H1 (cell line): ENCODE results near the gene TROAP. TPM values are rescaled to one million over a fixed set of nuclear protein-coding genes. Genes with fewer than 3 reads are reported as not detected.

Source experiments
- FOSL1 ChIP-seq: IDR thresholded peaks from 2 replicates; pipeline ENCODE4 v1.6.1; 2011; ENCODE audit warnings: mild to moderate bottlenecking, low read depth, low read length, moderate library complexity; ENCODE audit not compliant: insufficient read depth
- HDAC2 ChIP-seq, 2 experiments: fragments of 300-600 bp in 1 of 2; sonication (generic) in 1 of 2; IDR thresholded peaks; 2 replicates each; pipeline ENCODE4 v1.6.1; 2011 to 2012; ENCODE audit warnings: low read depth in 2 of 2, low read length in 2 of 2, mild to moderate bottlenecking in 2 of 2, moderate library complexity in 2 of 2, borderline replicate concordance in 1 of 2, inconsistent platforms in 1 of 2
- KDM1A ChIP-seq: fragments of 200-600, 300-600 bp; sonication (generic); IDR thresholded peaks from 2 replicates; pipeline ENCODE4 v1.7.1; 2016; ENCODE audit warnings: mild to moderate bottlenecking, low read length, borderline replicate concordance
- RBBP5 ChIP-seq: IDR thresholded peaks from 2 replicates; pipeline ENCODE4 v1.7.1; 2012; ENCODE audit warnings: low read depth, mild to moderate bottlenecking, inconsistent platforms, low read length, moderate library complexity, borderline replicate concordance
- RNF2 ChIP-seq: fragments of 200-900, 300-1000 bp; sonication (generic); IDR thresholded peaks from 2 replicates; pipeline ENCODE4 v1.7.1; 2016; ENCODE audit warnings: borderline replicate concordance, low read depth, mild to moderate bottlenecking, antibody characterized with exemption, low read length; ENCODE audit not compliant: poor library complexity, severe bottlenecking; ENCODE audit errors: missing control alignments
- TAF1 ChIP-seq: IDR thresholded peaks from 2 replicates; pipeline ENCODE4 v1.6.1; 2011; ENCODE audit warnings: mild to moderate bottlenecking, low read depth, low read length
- TEAD4 ChIP-seq: IDR thresholded peaks from 2 replicates; pipeline ENCODE4 v1.6.1; 2012; ENCODE audit warnings: low read depth, low read length, inconsistent platforms, mixed read lengths
- polyA plus RNA-seq, 7 experiments: library from polyadenylated mRNA; depleted of rRNA in 3 of 7; stranded (reverse) in 5 of 7; unstranded in 2 of 7; fragments of >200 nt in 5 of 7; fragments of 200-250 nt in 2 of 7; gene quantifications; 1 replicate in 5 of 7; 2 replicates in 1 of 7; 4 replicates in 1 of 7; pipeline versions ENCODE4 v1.2.1 to v1.2.3, GENCODE V29; 2011 to 2013; ENCODE audit warnings: missing spikeins in 2 of 7, mixed read lengths in 2 of 7
- total RNA-seq: library from RNA; stranded (reverse); fragmentation: NEBNext Ultra II Directional; extraction: Animal tissue kit (Norgen Biotek cat#: 25700); gene quantifications from 2 replicates; pipeline ENCODE4 v1.2.1, GENCODE V29; 2021
- TF ChIP-seq, protein P1 (sequence below): fragments of 300-600 bp; sonication (generic); IDR thresholded peaks from 2 replicates; pipeline ENCODE4 v1.7.1; 2012; ENCODE audit warnings: low read length, moderate library complexity, mild to moderate bottlenecking, inconsistent platforms; ENCODE audit not compliant: insufficient replicate concordance

Gene TROAP
- total and polyA plus RNA-seq, 2 of the 8 experiments (the other 6 are each of a cell fraction or from before 2014, with no cell fraction given), result 36.7 to 52.0 TPM

DNA sequence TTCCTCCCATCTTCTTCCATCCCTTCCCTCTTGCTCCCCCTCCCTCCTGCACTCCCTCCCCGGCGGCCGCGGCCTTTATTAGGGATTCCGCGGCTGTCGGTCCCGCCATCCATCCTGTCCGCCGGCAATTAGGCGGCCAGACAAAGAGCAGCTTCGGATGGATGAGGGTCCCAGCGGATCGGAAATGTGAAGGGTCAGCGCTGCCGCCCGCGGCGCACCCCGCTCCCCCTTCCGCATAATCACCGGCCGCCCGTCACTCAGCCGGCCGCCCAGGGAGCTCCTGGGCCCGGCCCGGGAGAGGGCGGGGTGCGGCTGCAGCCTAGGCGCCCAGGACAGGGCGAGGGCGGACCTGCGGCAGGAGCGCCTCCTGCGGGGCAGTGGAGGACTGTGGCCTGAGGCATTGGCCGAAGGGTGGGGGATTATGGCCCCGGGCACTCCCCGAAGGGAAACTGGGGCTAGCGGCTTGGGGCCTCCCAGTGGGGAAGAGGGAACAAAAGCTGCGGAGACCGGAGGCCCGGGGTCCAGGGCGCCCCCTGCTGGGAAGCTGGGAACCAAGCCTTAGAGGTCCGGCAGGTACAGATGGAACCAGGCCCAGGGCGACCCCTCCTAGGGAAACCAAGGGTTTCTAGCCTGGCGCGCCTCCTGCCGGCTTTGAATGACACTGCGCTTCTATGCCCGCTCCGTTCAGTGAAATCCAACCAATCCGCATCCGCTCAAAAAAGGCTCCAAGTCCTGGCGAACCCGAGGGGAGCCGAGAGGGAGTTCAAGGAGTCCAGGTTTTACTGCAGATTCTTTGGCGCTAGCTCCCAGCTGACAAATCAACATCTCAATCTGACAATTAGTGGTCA lies 19.2 kb downstream of the TROAP start (continued):
- TF ChIP-seq, protein P1, sequence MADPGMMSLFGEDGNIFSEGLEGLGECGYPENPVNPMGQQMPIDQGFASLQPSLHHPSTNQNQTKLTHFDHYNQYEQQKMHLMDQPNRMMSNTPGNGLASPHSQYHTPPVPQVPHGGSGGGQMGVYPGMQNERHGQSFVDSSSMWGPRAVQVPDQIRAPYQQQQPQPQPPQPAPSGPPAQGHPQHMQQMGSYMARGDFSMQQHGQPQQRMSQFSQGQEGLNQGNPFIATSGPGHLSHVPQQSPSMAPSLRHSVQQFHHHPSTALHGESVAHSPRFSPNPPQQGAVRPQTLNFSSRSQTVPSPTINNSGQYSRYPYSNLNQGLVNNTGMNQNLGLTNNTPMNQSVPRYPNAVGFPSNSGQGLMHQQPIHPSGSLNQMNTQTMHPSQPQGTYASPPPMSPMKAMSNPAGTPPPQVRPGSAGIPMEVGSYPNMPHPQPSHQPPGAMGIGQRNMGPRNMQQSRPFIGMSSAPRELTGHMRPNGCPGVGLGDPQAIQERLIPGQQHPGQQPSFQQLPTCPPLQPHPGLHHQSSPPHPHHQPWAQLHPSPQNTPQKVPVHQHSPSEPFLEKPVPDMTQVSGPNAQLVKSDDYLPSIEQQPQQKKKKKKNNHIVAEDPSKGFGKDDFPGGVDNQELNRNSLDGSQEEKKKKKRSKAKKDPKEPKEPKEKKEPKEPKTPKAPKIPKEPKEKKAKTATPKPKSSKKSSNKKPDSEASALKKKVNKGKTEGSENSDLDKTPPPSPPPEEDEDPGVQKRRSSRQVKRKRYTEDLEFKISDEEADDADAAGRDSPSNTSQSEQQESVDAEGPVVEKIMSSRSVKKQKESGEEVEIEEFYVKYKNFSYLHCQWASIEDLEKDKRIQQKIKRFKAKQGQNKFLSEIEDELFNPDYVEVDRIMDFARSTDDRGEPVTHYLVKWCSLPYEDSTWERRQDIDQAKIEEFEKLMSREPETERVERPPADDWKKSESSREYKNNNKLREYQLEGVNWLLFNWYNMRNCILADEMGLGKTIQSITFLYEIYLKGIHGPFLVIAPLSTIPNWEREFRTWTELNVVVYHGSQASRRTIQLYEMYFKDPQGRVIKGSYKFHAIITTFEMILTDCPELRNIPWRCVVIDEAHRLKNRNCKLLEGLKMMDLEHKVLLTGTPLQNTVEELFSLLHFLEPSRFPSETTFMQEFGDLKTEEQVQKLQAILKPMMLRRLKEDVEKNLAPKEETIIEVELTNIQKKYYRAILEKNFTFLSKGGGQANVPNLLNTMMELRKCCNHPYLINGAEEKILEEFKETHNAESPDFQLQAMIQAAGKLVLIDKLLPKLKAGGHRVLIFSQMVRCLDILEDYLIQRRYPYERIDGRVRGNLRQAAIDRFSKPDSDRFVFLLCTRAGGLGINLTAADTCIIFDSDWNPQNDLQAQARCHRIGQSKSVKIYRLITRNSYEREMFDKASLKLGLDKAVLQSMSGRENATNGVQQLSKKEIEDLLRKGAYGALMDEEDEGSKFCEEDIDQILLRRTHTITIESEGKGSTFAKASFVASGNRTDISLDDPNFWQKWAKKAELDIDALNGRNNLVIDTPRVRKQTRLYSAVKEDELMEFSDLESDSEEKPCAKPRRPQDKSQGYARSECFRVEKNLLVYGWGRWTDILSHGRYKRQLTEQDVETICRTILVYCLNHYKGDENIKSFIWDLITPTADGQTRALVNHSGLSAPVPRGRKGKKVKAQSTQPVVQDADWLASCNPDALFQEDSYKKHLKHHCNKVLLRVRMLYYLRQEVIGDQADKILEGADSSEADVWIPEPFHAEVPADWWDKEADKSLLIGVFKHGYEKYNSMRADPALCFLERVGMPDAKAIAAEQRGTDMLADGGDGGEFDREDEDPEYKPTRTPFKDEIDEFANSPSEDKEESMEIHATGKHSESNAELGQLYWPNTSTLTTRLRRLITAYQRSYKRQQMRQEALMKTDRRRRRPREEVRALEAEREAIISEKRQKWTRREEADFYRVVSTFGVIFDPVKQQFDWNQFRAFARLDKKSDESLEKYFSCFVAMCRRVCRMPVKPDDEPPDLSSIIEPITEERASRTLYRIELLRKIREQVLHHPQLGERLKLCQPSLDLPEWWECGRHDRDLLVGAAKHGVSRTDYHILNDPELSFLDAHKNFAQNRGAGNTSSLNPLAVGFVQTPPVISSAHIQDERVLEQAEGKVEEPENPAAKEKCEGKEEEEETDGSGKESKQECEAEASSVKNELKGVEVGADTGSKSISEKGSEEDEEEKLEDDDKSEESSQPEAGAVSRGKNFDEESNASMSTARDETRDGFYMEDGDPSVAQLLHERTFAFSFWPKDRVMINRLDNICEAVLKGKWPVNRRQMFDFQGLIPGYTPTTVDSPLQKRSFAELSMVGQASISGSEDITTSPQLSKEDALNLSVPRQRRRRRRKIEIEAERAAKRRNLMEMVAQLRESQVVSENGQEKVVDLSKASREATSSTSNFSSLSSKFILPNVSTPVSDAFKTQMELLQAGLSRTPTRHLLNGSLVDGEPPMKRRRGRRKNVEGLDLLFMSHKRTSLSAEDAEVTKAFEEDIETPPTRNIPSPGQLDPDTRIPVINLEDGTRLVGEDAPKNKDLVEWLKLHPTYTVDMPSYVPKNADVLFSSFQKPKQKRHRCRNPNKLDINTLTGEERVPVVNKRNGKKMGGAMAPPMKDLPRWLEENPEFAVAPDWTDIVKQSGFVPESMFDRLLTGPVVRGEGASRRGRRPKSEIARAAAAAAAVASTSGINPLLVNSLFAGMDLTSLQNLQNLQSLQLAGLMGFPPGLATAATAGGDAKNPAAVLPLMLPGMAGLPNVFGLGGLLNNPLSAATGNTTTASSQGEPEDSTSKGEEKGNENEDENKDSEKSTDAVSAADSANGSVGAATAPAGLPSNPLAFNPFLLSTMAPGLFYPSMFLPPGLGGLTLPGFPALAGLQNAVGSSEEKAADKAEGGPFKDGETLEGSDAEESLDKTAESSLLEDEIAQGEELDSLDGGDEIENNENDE, result no peak
- TF ChIP-seq TAF1, result 0 out of 2 replicates have a peak, but pooled peaks have one; percentile 7
- peak; percentile 84 for TF ChIP-seq KDM1A
- no peak for TF ChIP-seq TEAD4
- no peak for TF ChIP-seq RNF2
- 0 out of 4 replicates have a peak, but pooled peaks have one; percentile 34 to 83 for TF ChIP-seq HDAC2 (IDR thresholded peaks at IDR 0.05; ENCODE audit: borderline replicate concordance in 1 of 2, low read depth in 2 of 2, low read length in 2 of 2)
- peak; percentile 88 for TF ChIP-seq RBBP5
- no peak for TF ChIP-seq FOSL1
